B cell (primary cell): Measurements from ENCODE around the gene CCDC102A. TPM values are rescaled to one million over a fixed set of nuclear protein-coding genes. Genes with fewer than 3 reads are reported as not detected.

Source experiments
- ATAC-seq: fragments of 200-7000 bp; cut with Tn5 transposase; one replicate; pipeline ENCODE4 v1.10.0; 2021; ENCODE audit warnings: low read depth, mild to moderate bottlenecking, moderate number of reproducible peaks, moderate library complexity
- CTCF ChIA-PET: fragments of 350-600 bp; sonication (Branson Sonifier 250); formaldehyde crosslinking; loops from one replicate; lab custom pipeline; 2021; ENCODE audit warnings: antibody characterized with exemption, inconsistent platforms; lab: Charles Lee
- POLR2A ChIA-PET: fragments of 350-600 bp; sonication (Branson Sonifier 250); formaldehyde crosslinking; loops from one replicate; lab custom pipeline; 2021; ENCODE audit warnings: antibody characterized with exemption; lab: Charles Lee
- DNase-seq: peaks from one replicate; pipeline ENCODE4 v3.0.0; 2013
- H2AFZ ChIP-seq: 2 replicates; pipeline ENCODE4 v1.6.1; 2012; ENCODE audit warnings: mild to moderate bottlenecking, low read depth, low read length; ENCODE audit not compliant: insufficient read depth, poor library complexity, severe bottlenecking
- H3K27ac ChIP-seq, 2 donors: 1 replicate in 1 of 2; 2 replicates in 1 of 2; pipeline ENCODE4 v1.5.1; 2012 to 2013; ENCODE audit warnings: low read length in 2 of 2, mild to moderate bottlenecking in 2 of 2, moderate library complexity in 1 of 2
- H3K27me3 ChIP-seq, 4 experiments: fragments of 200-600 bp in 1 of 4; sonication (generic) in 1 of 4; replicated peaks in 1 of 4; 1 replicate in 2 of 4; 2 replicates in 2 of 4; pipeline versions ENCODE4 v1.6.1 to v1.7.0; 2013 to 2016; ENCODE audit warnings: low read length in 3 of 4, mild to moderate bottlenecking in 2 of 4, mixed read lengths in 1 of 4, moderate library complexity in 1 of 4; ENCODE audit not compliant: insufficient read depth in 4 of 4, control insufficient read depth in 3 of 4; ENCODE audit errors: control extremely low read depth in 1 of 4
- H3K36me3 ChIP-seq, 2 experiments: replicated peaks in 1 of 2; 1 replicate in 1 of 2; 2 replicates in 1 of 2; pipeline versions ENCODE4 v1.6.1 to v1.7.1; 2013; ENCODE audit warnings: low read length in 1 of 2; ENCODE audit not compliant: insufficient read depth in 2 of 2, control insufficient read depth in 1 of 2; ENCODE audit errors: control extremely low read depth in 1 of 2, extremely low read depth in 1 of 2
- H3K4me1 ChIP-seq, 2 donors: fragments of 200-600 bp in 1 of 2; sonication (generic) in 1 of 2; 1 replicate in 1 of 2; 2 replicates in 1 of 2; pipeline versions ENCODE4 v1.5.1 to v1.6.1; 2013 to 2017; ENCODE audit warnings: low read length in 2 of 2; ENCODE audit not compliant: control insufficient read depth in 2 of 2, insufficient read depth in 2 of 2
- H3K4me2 ChIP-seq: replicated peaks from 2 replicates; pipeline ENCODE3; 2012; ENCODE audit warnings: mild to moderate bottlenecking, low read depth, low read length; ENCODE audit not compliant: poor library complexity, severe bottlenecking
- H3K4me3 ChIP-seq, 5 experiments: fragments of 200-600 bp in 1 of 5; sonication (generic) in 1 of 5; 1 replicate in 3 of 5; 2 replicates in 2 of 5; pipeline versions ENCODE4 v1.5.1 to v1.7.0; 2011 to 2016; ENCODE audit warnings: low read length in 4 of 5, mild to moderate bottlenecking in 4 of 5, low read depth in 2 of 5, control low read depth in 1 of 5, moderate library complexity in 1 of 5; ENCODE audit not compliant: insufficient read depth in 1 of 5; ENCODE audit errors: control extremely low read depth in 1 of 5, extremely low read depth in 1 of 5
- H3K79me2 ChIP-seq: fragments of 200-600 bp; sonication (generic); one replicate; pipeline ENCODE4 v1.6.0; 2016; ENCODE audit warnings: low read length; ENCODE audit not compliant: control insufficient read depth, insufficient read depth
- H3K9ac ChIP-seq: fragments of 200-600 bp; sonication (generic); 2 replicates; pipeline ENCODE4 v1.6.1; 2017; ENCODE audit warnings: mild to moderate bottlenecking, low read length, moderate library complexity
- H3K9me3 ChIP-seq, 3 donors: one replicate each; pipeline versions ENCODE4 v1.6.1 to v1.7.1; 2013; ENCODE audit warnings: low read length in 2 of 3; ENCODE audit not compliant: control insufficient read depth in 2 of 3, insufficient read depth in 1 of 3; ENCODE audit errors: control extremely low read depth in 1 of 3
- H4K20me1 ChIP-seq: 2 replicates; pipeline ENCODE4 v1.6.0; 2012; ENCODE audit warnings: mild to moderate bottlenecking, low read length; ENCODE audit not compliant: insufficient read depth, control insufficient read depth, poor library complexity, severe bottlenecking
- H3K27ac Mint-ChIP-seq: one replicate; pipeline ENCODE4 v1.8.0; 2021; ENCODE audit warnings: mixed read lengths
- H3K27me3 Mint-ChIP-seq: one replicate; pipeline ENCODE4 v1.8.0; 2021; ENCODE audit warnings: mixed read lengths
- H3K4me1 Mint-ChIP-seq: one replicate; pipeline ENCODE4 v1.8.0; 2021; ENCODE audit warnings: mixed read lengths
- H3K4me3 Mint-ChIP-seq: one replicate; pipeline ENCODE4 v1.8.0; 2021; ENCODE audit warnings: mixed read lengths
- H3K9me3 Mint-ChIP-seq: one replicate; pipeline ENCODE4 v1.8.0; 2022; ENCODE audit warnings: mixed read lengths; ENCODE audit not compliant: insufficient read depth
- CTCF ChIP-seq: fragments of 200-600 bp; IDR thresholded peaks from one replicate; pipeline ENCODE4 v1.8.0; 2022; ENCODE audit warnings: antibody characterized with exemption, mild to moderate bottlenecking
- EZH2 ChIP-seq: IDR thresholded peaks from 2 replicates; pipeline ENCODE4 v1.6.1; 2012; ENCODE audit warnings: borderline replicate concordance, low read depth, mild to moderate bottlenecking, moderate library complexity, low read length; ENCODE audit not compliant: insufficient read depth, poor library complexity, severe bottlenecking
- WGBS: methylation state at CpG from one replicate; pipeline ENCODE4 v1.1.5; 2013; ENCODE audit warnings: missing lambda C conversion rate; ENCODE audit not compliant: insufficient coverage; 5-methylcytosine and 5-hydroxymethylcytosine counted together
- intact Hi-C: fragments of 100-400 bp; cut with micrococcal nuclease; formaldehyde crosslinking; loops from one replicate; pipeline ENCODE4 v1.10.0; 2022
- polyA plus RNA-seq: library from polyadenylated mRNA; depleted of rRNA; stranded (reverse); fragments of >200 nt; gene quantifications from 2 replicates; pipeline ENCODE4 v1.2.3, GENCODE V29; 2012
- total RNA-seq, 2 donors: library from RNA; stranded (reverse); fragments of 120-200 nt in 1 of 2; gene quantifications; 1 replicate in 1 of 2; 2 replicates in 1 of 2; pipeline versions ENCODE4 v1.2.3 to v1.2.4, GENCODE V29; 2013 to 2022

CCDC102A gene
- total and polyA plus RNA-seq, 2 donors (not counting 1 experiment from before 2014, with no cell fraction given) = 14.5 to 14.7 TPM

GRCh38 chr16:57472665-57473060 is 63.7 kb downstream of the CCDC102A start:
- no peak overlapping the region for H3K4me3 ChIP-seq
- H4K20me1 ChIP-seq = no peaks in the 10 kb centered on the region
- CTCF ChIA-PET = interaction anchor here (0.7 kb wide), 1 partner anchor 48 kb away, joined by 3 read pairs; no protein-coding TSS in a partner anchor
- no peak overlapping the region for H3K4me2 ChIP-seq
- H2AFZ ChIP-seq = no peak overlapping the region
- 26% methylated on average over 2 of the region's 4 CpGs for WGBS
- H3K9me3 ChIP-seq = no peaks in the 10 kb centered on the region
- POLR2A ChIA-PET = no interaction called here
- intact Hi-C loops = no loop called here
- ATAC-seq = no peak
- Mint-ChIP-seq H3K27ac (no peak overlapping the region), H3K27me3 (no peaks in the 10 kb centered on the region), H3K9me3 (no peaks in the 10 kb centered on the region), H3K4me3 (no peak overlapping the region), H3K4me1 (peaks cover 16% of the 10 kb centered on the region)
- peaks cover 7 to 48% of the 10 kb centered on the region in 2 experiments for H3K36me3 ChIP-seq
- TF ChIP-seq EZH2 (no peak), CTCF (no peak)
- H3K27me3 ChIP-seq = peaks cover 0 to 4% (median 0%) of the 10 kb centered on the region in 4 experiments
- H3K4me1 ChIP-seq = peaks cover 10 to 23% of the 10 kb centered on the region in 2 donors
- H3K79me2 ChIP-seq = no peaks in the 10 kb centered on the region
- H3K9ac ChIP-seq = no peak overlapping the region
- DNase-seq = no peak
- no peak overlapping the region for H3K27ac ChIP-seq

GRCh38 chr16:57471852-57472664 is 64.3 kb downstream of the CCDC102A start:
- DNase-seq = no peak
- no peak overlapping the region for H3K4me2 ChIP-seq
- H3K9me3 Mint-ChIP-seq = no peaks in the 10 kb centered on the region
- no peak overlapping the region for H3K9ac ChIP-seq
- no peaks in the 10 kb centered on the region for H3K27me3 Mint-ChIP-seq
- no peaks in the 10 kb centered on the region for H3K79me2 ChIP-seq
- no peaks in the 10 kb centered on the region for H3K9me3 ChIP-seq
- no peak overlapping the region for H2AFZ ChIP-seq
- ChIA-PET CTCF (interaction anchor here (0.7 to 0.9 kb wide), 2 partner anchors 48 kb away, joined by 3 read pairs; no protein-coding TSS in a partner anchor), POLR2A (interaction anchor here (0.6 kb wide), 1 partner anchor 41 kb away, joined by 4 read pairs; no protein-coding TSS in a partner anchor)
- peaks cover 14% of the 10 kb centered on the region for H3K4me1 Mint-ChIP-seq
- no peak for ATAC-seq
- TF ChIP-seq EZH2 = no peak
- no peak for TF ChIP-seq CTCF
- no peak overlapping the region for H3K4me3 ChIP-seq
- H4K20me1 ChIP-seq = no peaks in the 10 kb centered on the region
- peaks cover 7 to 54% of the 10 kb centered on the region in 2 experiments for H3K36me3 ChIP-seq
- no peak overlapping the region for H3K27ac Mint-ChIP-seq
- H3K4me3 Mint-ChIP-seq = no peak overlapping the region
- intact Hi-C loops = no loop called here
- H3K27ac ChIP-seq = no peak overlapping the region
- peaks cover 0 to 3% (median 0%) of the 10 kb centered on the region in 4 experiments for H3K27me3 ChIP-seq
- 80% methylated on average over 7 of the region's 10 CpGs for WGBS
- peaks cover 10 to 19% of the 10 kb centered on the region in 2 donors for H3K4me1 ChIP-seq
